Epithelial cell of proximal tubule (primary cell): ENCODE results near the gene SOX6. TPM values are rescaled to one million over a fixed set of nuclear protein-coding genes. Genes with fewer than 3 reads are reported as not detected.

ENCODE experiments used
- DNase-seq: peaks from one replicate; pipeline ENCODE4 v3.0.0-alpha.2; 2011; ENCODE audit warnings: low read depth
- H3K4me3 ChIP-seq: 2 replicates; pipeline ENCODE4 v1.5.1; 2011; ENCODE audit warnings: low read depth, mild to moderate bottlenecking, low read length
- CTCF ChIP-seq: conservative IDR thresholded peaks from 2 replicates; pipeline ENCODE4 v1.5.1; 2012; ENCODE audit warnings: low read depth, mild to moderate bottlenecking, low read length
- total RNA-seq: library from RNA; depleted of rRNA; stranded (reverse); fragments of >200 nt; gene quantifications from 2 replicates; pipeline ENCODE4 v1.2.3, GENCODE V29; 2015

Gene SOX6
- total RNA-seq, 1 donor from 2014 or later = 1.6 TPM

GRCh38 chr11:16087886-16088285 is 268.5 kb downstream of the SOX6 start:
- no peak for DNase-seq
- TF ChIP-seq CTCF = no peak

GRCh38 chr11:16086229-16086819 is 270.0 kb downstream of the SOX6 start:
- no peak for TF ChIP-seq CTCF
- no peak overlapping the region for H3K4me3 ChIP-seq

More at GRCh38 chr11:16087886-16088285, 268.5 kb downstream of the SOX6 start:
- no peak overlapping the region for H3K4me3 ChIP-seq

GRCh38 chr11:16082095-16083055 is 274.0 kb downstream of the SOX6 start:
- no peak for TF ChIP-seq CTCF

More at GRCh38 chr11:16086229-16086819, 270.0 kb downstream of the SOX6 start:
- DNase-seq = no peak

GRCh38 chr11:16081382-16082094 is 274.8 kb downstream of the SOX6 start:
- TF ChIP-seq CTCF = no peak
- DNase-seq = no peak
- no peak overlapping the region for H3K4me3 ChIP-seq

More at GRCh38 chr11:16082095-16083055, 274.0 kb downstream of the SOX6 start:
- no peak overlapping the region for H3K4me3 ChIP-seq
- DNase-seq = no peak

GRCh38 chr11:16080688-16081381 is 275.5 kb downstream of the SOX6 start:
- no peak overlapping the region for H3K4me3 ChIP-seq
- TF ChIP-seq CTCF = no peak
- no peak for DNase-seq

- no peak for TF ChIP-seq CTCF
These were observed 277.4 kb downstream of the SOX6 start for GRCh38 chr11:16078936-16079335.

More at GRCh38 chr11:16078936-16079335, 277.4 kb downstream of the SOX6 start:
- no peak overlapping the region for H3K4me3 ChIP-seq
- no peak for DNase-seq
